Panc1 (cell line): Measurements from ENCODE around the gene FRMPD2.

Source experiments
- POLR2AphosphoS5 ChIP-seq: IDR thresholded peaks from 2 replicates; pipeline ENCODE4 v1.6.1; 2012; ENCODE audit warnings: mild to moderate bottlenecking, low read depth, low read length, moderate library complexity
- REST ChIP-seq, 2 experiments: IDR thresholded peaks; 2 replicates each; pipeline ENCODE4 v1.6.1; 2011 to 2012; ENCODE audit warnings: low read depth in 2 of 2, control low read depth in 1 of 2, low read length in 1 of 2, mild to moderate bottlenecking in 1 of 2, moderate library complexity in 1 of 2; ENCODE audit not compliant: insufficient read depth in 1 of 2
- SIN3A ChIP-seq: IDR thresholded peaks from 2 replicates; pipeline ENCODE4 v1.6.1; 2012; ENCODE audit warnings: low read depth, mild to moderate bottlenecking, low read length, moderate library complexity, borderline replicate concordance; ENCODE audit not compliant: insufficient read depth
- TCF7L2 ChIP-seq: IDR thresholded peaks from 2 replicates; pipeline ENCODE4 v1.6.1; 2011; ENCODE audit warnings: mild to moderate bottlenecking, low read depth, low read length, inconsistent platforms
- TF ChIP-seq, protein P1 (sequence below): fragments of 450-650 bp; IDR thresholded peaks from 2 replicates; pipeline ENCODE4 v1.5.1; 2017; ENCODE audit warnings: mild to moderate bottlenecking

- TF ChIP-seq SIN3A (no peak), POLR2AphosphoS5 (no peak), TCF7L2 (no peak), REST (IDR thresholded peaks at IDR 0.05; ENCODE audit: insufficient read depth in 1 of 2, low read depth in 2 of 2, low read length in 1 of 2) (no peak)
- TF ChIP-seq, protein P1, sequence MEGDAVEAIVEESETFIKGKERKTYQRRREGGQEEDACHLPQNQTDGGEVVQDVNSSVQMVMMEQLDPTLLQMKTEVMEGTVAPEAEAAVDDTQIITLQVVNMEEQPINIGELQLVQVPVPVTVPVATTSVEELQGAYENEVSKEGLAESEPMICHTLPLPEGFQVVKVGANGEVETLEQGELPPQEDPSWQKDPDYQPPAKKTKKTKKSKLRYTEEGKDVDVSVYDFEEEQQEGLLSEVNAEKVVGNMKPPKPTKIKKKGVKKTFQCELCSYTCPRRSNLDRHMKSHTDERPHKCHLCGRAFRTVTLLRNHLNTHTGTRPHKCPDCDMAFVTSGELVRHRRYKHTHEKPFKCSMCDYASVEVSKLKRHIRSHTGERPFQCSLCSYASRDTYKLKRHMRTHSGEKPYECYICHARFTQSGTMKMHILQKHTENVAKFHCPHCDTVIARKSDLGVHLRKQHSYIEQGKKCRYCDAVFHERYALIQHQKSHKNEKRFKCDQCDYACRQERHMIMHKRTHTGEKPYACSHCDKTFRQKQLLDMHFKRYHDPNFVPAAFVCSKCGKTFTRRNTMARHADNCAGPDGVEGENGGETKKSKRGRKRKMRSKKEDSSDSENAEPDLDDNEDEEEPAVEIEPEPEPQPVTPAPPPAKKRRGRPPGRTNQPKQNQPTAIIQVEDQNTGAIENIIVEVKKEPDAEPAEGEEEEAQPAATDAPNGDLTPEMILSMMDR, result no peak
Observed at GRCh38 chr10:48255722-48256121, 18.8 kb downstream of the FRMPD2 start.
